Measurements from ENCODE around the gene ATXN7L3.

GRCh38 chr17:44202756-44203155 lies 3.1 kb upstream of the ATXN7L3 start:
- no peak for TF ChIP-seq GLIS3 (CRISPR knock-in tag; IDR thresholded peaks at IDR 0.05)
- no peak for TF ChIP-seq ARNTL (CRISPR knock-in tag; IDR thresholded peaks at IDR 0.05; ENCODE audit: borderline replicate concordance, low read depth)
- no peak for TF ChIP-seq RARB (CRISPR knock-in tag; IDR thresholded peaks at IDR 0.05)
- TF ChIP-seq ZNF565 (CRISPR knock-in tag; conservative IDR thresholded peaks at IDR 0.05; ENCODE audit: low read depth), result no peak
